Gastrocnemius medialis (tissue), 4 donors: ENCODE data around the gene SERINC1.

Experiments used
- CTCF ChIP-seq, 5 experiments: fragments of 450-650 bp in 3 of 5; fragments of 200-600 bp in 2 of 5; sonication (generic) in 2 of 5; IDR thresholded peaks in 4 of 5; conservative IDR thresholded peaks in 1 of 5; 1 replicate in 4 of 5; 2 replicates in 1 of 5; pipeline ENCODE4 v1.5.1; 2016 to 2019; ENCODE audit warnings: antibody characterized with exemption in 5 of 5, mild to moderate bottlenecking in 3 of 5, moderate library complexity in 3 of 5
- POLR2A ChIP-seq, 2 donors: fragments of 450-650 bp; IDR thresholded peaks; one replicate each; pipeline ENCODE4 v1.6.1; 2017; ENCODE audit warnings: antibody characterized with exemption in 2 of 2, mild to moderate bottlenecking in 2 of 2, moderate library complexity in 2 of 2

- no peak for TF ChIP-seq CTCF (IDR thresholded peaks at IDR 0.05 in 4 of 5, conservative IDR thresholded peaks at IDR 0.05 in 1 of 5)
- no peak for TF ChIP-seq POLR2A (IDR thresholded peaks at IDR 0.05)
Observed at GRCh38 chr6:122454673-122455072, 16.9 kb downstream of the SERINC1 start.
